Osteoblast (primary cell): ENCODE data around the gene CALCR. TPM values are rescaled to one million over a fixed set of nuclear protein-coding genes. Genes with fewer than 3 reads are reported as not detected.

Experiments used
- DNase-seq: peaks from one replicate; pipeline ENCODE4 v3.0.0; 2011; ENCODE audit warnings: low spot score, mixed read lengths; ENCODE audit not compliant: insufficient read length; ENCODE audit errors: missing footprints
- H2AFZ ChIP-seq: 2 replicates; pipeline ENCODE4 v1.6.0; 2011; ENCODE audit warnings: mild to moderate bottlenecking, low read length
- H3K27ac ChIP-seq: 2 replicates; pipeline ENCODE4 v1.5.1; 2011; ENCODE audit warnings: mild to moderate bottlenecking, low read depth, low read length, moderate library complexity
- H3K27me3 ChIP-seq: 2 replicates; pipeline ENCODE4 v1.6.0; 2012; ENCODE audit warnings: mild to moderate bottlenecking, control low read depth, inconsistent platforms, low read length, moderate library complexity; ENCODE audit not compliant: insufficient read depth
- H3K36me3 ChIP-seq: 2 replicates; pipeline ENCODE4 v1.5.1; 2011; ENCODE audit warnings: mild to moderate bottlenecking, low read length, control low read depth, moderate library complexity; ENCODE audit not compliant: insufficient read depth
- H3K4me1 ChIP-seq: 2 replicates; pipeline ENCODE4 v1.5.1; 2011; ENCODE audit warnings: mild to moderate bottlenecking, low read length, control low read depth, moderate library complexity; ENCODE audit not compliant: insufficient read depth
- H3K4me2 ChIP-seq: 2 replicates; pipeline ENCODE4 v1.6.0; 2011; ENCODE audit warnings: mild to moderate bottlenecking, low read length; ENCODE audit not compliant: insufficient read depth
- H3K4me3 ChIP-seq: fragments of 200-600 bp; sonication (generic); 3 replicates; pipeline ENCODE4 v1.5.1; 2012; ENCODE audit warnings: mild to moderate bottlenecking, low read length, inconsistent platforms; ENCODE audit not compliant: insufficient read depth
- H3K79me2 ChIP-seq: 2 replicates; pipeline ENCODE4 v1.6.0; 2012; ENCODE audit warnings: mild to moderate bottlenecking, low read length, control low read depth, inconsistent platforms; ENCODE audit not compliant: insufficient read depth
- H3K9me3 ChIP-seq: 2 replicates; pipeline ENCODE4 v1.5.1; 2011; ENCODE audit warnings: low read depth, low read length, control low read depth
- H4K20me1 ChIP-seq: 2 replicates; pipeline ENCODE4 v1.6.0; 2012; ENCODE audit warnings: mild to moderate bottlenecking, low read length, control low read depth; ENCODE audit not compliant: insufficient read depth
- total RNA-seq: library from RNA; depleted of rRNA; stranded (reverse); fragments of >200 nt; gene quantifications from 2 replicates; pipeline ENCODE4 v1.2.3, GENCODE V29; 2012
- TF ChIP-seq, protein P1 (sequence below): IDR thresholded peaks from 2 replicates; pipeline ENCODE4 v1.5.1; 2011; ENCODE audit warnings: mild to moderate bottlenecking, low read depth, low read length, moderate library complexity; ENCODE audit errors: extremely low read depth

CALCR gene
- not detected in 2 replicates for total RNA-seq

DNA sequence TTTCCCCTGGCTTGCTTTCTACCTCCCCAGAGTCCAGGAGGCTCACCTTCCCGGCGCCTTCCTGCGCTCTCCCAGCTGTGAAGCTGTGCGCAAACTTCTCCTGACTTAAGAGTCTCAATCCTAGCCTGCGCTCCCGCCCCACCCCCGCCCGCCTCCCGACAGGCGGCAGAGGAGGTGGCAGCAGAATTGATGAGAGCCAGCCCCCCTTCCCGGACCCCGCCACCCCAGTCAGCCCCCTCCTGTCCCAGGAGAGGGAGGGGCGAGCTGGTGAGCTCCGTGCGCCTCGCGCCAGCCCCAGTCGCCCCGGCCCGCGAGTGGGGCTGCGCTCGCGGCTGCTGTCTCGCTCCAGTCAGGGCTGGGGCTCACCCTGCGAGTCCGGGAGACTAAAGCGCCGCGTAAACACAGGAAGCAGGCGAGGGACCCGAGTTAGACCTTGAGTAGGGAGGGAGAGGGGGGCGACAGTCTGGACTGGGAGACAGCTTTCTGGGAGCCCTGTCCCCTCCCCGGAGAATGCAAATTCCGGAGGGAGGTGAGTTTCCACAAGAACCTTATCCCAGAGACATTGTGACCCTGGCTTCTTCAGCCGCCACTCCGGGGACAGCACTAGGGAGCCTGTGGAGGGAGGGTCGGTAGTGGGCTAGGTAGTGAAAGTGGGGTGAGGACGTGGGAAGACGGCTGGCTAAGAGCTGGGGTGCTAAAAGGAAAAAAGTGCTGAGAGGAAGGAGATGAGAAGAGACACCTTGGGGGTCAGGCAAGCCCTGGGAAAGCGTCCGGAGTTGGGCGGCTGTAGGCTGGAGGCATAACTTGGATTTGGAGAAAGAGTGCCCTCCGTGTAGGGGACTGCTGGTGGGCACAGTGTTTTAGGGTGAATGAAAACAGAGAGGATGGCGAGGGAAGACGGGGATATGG lies at the start of gene CALCR:
CALCR (minus strand) TSS at position 79 of the 909 bp plus-strand sequence. CDS start 87,743 bp downstream, outside the sequence.
- no peak within 1 kb of the TSS for H3K4me3 ChIP-seq
- H3K79me2 ChIP-seq = no peaks in the 10 kb centered on the region
- no peaks in the 10 kb centered on the region for H3K4me1 ChIP-seq
- H3K4me2 ChIP-seq = no peak within 1 kb of the TSS
- no peak within 1 kb of the TSS for H2AFZ ChIP-seq
- H3K36me3 ChIP-seq = no peaks in the 10 kb centered on the region
- H3K27ac ChIP-seq = no peak within 1 kb of the TSS
- TF ChIP-seq, protein P1, sequence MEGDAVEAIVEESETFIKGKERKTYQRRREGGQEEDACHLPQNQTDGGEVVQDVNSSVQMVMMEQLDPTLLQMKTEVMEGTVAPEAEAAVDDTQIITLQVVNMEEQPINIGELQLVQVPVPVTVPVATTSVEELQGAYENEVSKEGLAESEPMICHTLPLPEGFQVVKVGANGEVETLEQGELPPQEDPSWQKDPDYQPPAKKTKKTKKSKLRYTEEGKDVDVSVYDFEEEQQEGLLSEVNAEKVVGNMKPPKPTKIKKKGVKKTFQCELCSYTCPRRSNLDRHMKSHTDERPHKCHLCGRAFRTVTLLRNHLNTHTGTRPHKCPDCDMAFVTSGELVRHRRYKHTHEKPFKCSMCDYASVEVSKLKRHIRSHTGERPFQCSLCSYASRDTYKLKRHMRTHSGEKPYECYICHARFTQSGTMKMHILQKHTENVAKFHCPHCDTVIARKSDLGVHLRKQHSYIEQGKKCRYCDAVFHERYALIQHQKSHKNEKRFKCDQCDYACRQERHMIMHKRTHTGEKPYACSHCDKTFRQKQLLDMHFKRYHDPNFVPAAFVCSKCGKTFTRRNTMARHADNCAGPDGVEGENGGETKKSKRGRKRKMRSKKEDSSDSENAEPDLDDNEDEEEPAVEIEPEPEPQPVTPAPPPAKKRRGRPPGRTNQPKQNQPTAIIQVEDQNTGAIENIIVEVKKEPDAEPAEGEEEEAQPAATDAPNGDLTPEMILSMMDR = no peak
- peaks cover 30% of the 10 kb centered on the region for H3K27me3 ChIP-seq
- H4K20me1 ChIP-seq = no peaks in the 10 kb centered on the region
- H3K9me3 ChIP-seq = no peaks in the 10 kb centered on the region
- DNase-seq = peak; percentile 64

DNA sequence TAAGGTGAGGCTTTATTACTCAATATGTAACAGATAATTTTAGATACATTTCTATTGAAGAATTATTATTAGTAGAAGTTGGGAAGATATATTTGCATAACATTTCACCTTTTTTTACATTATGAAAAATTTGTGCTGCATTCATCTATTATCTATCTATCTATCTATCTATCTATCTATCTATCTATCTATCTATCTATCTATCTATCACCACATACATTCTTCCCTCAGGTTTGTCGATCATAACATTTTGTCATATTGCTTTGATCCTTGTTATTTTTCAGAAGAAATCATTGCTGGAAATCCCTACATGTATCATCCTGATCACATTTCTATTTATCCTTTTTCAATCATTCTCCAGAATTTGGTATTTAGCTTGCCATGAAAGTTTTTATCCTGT lies 49.3 kb upstream of the CALCR start:
- no peak overlapping the region for H2AFZ ChIP-seq
- DNase-seq = no peak
- no peaks in the 10 kb centered on the region for H3K79me2 ChIP-seq
- H4K20me1 ChIP-seq = no peaks in the 10 kb centered on the region
- no peaks in the 10 kb centered on the region for H3K36me3 ChIP-seq
- TF ChIP-seq, protein P1 = no peak
- no peaks in the 10 kb centered on the region for H3K9me3 ChIP-seq
- H3K27ac ChIP-seq = no peak overlapping the region
- no peak overlapping the region for H3K4me2 ChIP-seq
- no peaks in the 10 kb centered on the region for H3K27me3 ChIP-seq
- no peaks in the 10 kb centered on the region for H3K4me1 ChIP-seq
- no peak overlapping the region for H3K4me3 ChIP-seq

DNA sequence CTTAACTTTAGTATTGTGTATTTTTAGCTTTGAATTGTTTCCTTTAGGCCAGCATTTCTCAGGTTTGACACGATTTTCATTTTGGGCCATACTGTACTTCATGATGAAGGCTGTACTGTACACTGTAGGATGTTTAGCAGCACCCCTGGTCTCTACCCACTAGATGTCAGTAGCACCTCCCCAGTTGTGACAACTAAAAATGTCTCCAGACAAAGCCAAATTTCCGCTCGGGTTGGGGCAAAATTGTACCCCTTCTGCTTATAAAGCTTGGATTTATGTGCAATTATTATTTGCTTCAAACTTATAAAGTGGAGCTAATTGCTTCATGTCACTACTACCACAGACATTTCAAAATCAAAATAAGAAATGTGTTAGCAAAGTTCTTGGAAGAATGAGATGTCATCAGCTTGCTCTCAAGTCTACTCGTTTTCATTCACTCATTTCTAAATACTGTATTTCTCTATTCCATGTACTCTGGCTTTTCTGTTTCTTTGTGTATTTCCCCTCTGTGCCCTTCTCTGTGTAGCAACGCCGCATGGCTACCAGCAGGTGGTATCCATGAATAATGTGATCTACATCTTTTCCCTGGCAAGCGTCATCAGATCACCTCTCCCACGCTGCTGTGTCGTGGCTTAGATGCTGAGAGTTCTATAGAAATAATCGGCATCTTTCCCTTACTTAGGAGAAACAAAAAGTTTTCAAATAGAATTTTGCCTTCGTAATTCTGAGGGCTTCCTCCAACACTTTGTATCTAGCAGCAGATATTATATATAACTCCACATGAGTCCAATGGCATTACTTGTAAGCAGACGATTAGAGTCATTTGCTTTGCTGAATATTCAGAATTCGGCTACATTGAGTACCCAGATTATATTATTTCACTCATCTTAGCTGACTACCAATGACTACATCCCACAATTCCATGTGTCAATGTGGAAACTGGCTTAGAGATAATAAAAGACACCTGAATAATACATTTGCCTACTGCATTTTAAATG lies 47.8 kb upstream of the CALCR start:
- H3K9me3 ChIP-seq = no peaks in the 10 kb centered on the region
- no peaks in the 10 kb centered on the region for H4K20me1 ChIP-seq
- H3K79me2 ChIP-seq = no peaks in the 10 kb centered on the region
- H2AFZ ChIP-seq = no peak overlapping the region
- DNase-seq = no peak
- no peaks in the 10 kb centered on the region for H3K4me1 ChIP-seq
- no peaks in the 10 kb centered on the region for H3K36me3 ChIP-seq
- peak overlapping the region; percentile 6 for H3K4me2 ChIP-seq
- H3K27me3 ChIP-seq = no peaks in the 10 kb centered on the region
- TF ChIP-seq, protein P1 = peak; percentile 47
- H3K27ac ChIP-seq = no peak overlapping the region
- no peak overlapping the region for H3K4me3 ChIP-seq

DNA sequence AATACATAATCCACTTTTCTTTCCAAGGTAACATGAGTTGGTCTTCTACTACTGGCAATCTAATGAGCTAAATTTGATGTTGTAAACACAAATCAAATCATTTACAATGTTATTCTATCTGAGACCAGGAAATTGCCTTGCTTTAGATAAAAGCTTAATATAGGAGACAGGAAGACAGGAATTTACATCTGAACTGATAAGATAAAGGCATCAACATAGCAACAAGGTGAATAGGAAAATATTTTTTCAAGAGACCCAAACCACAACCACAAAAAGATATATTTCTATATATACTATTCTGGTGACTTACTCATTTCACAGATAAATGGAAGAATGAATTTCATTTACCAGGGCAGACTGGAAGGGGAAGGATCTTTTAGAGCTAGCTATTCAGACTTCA lies 46.3 kb upstream of the CALCR start:
- Histone ChIP-seq H3K79me2 (no peaks in the 10 kb centered on the region), H3K27ac (no peak overlapping the region), H3K36me3 (no peaks in the 10 kb centered on the region), H3K4me2 (no peak overlapping the region), H3K9me3 (no peaks in the 10 kb centered on the region), H3K4me1 (no peaks in the 10 kb centered on the region), H3K4me3 (no peak overlapping the region), H3K27me3 (no peaks in the 10 kb centered on the region), H4K20me1 (no peaks in the 10 kb centered on the region), H2AFZ (no peak overlapping the region)
- TF ChIP-seq, protein P1 = no peak
- no peak for DNase-seq
